Activated naive CD8-positive, alpha-beta T cell treated with anti-CD3 and anti-CD28 coated beads for 36 hours (primary cell): ENCODE data around the gene VAPB. TPM values are rescaled to one million over a fixed set of nuclear protein-coding genes. Genes with fewer than 3 reads are reported as not detected.

Source experiments
- DNase-seq: peaks from one replicate; pipeline ENCODE4 v3.0.0; 2021
- H3K27ac Mint-ChIP-seq: one replicate; pipeline ENCODE4 v1.8.0; 2022; ENCODE audit warnings: mild to moderate bottlenecking, moderate library complexity, mixed read lengths
- H3K27me3 Mint-ChIP-seq: one replicate; pipeline ENCODE4 v1.8.0; 2022; ENCODE audit warnings: mild to moderate bottlenecking, mixed read lengths
- H3K36me3 Mint-ChIP-seq: one replicate; pipeline ENCODE4 v1.8.0; 2021; ENCODE audit warnings: mild to moderate bottlenecking, mixed read lengths
- H3K4me1 Mint-ChIP-seq: one replicate; pipeline ENCODE4 v1.8.0; 2021; ENCODE audit warnings: mixed read lengths
- H3K4me3 Mint-ChIP-seq: one replicate; pipeline ENCODE4 v1.8.0; 2022; ENCODE audit warnings: mild to moderate bottlenecking, moderate library complexity, mixed read lengths
- H3K9me3 Mint-ChIP-seq: one replicate; pipeline ENCODE4 v1.8.0; 2022; ENCODE audit warnings: mixed read lengths
- total RNA-seq, 2 experiments: library from RNA; stranded (reverse); gene quantifications; one replicate each; pipeline ENCODE4 v1.2.3, GENCODE V29; 2021

VAPB gene
- total RNA-seq, 2 experiments from 2014 or later = 38.4 to 40.6 TPM

DNA sequence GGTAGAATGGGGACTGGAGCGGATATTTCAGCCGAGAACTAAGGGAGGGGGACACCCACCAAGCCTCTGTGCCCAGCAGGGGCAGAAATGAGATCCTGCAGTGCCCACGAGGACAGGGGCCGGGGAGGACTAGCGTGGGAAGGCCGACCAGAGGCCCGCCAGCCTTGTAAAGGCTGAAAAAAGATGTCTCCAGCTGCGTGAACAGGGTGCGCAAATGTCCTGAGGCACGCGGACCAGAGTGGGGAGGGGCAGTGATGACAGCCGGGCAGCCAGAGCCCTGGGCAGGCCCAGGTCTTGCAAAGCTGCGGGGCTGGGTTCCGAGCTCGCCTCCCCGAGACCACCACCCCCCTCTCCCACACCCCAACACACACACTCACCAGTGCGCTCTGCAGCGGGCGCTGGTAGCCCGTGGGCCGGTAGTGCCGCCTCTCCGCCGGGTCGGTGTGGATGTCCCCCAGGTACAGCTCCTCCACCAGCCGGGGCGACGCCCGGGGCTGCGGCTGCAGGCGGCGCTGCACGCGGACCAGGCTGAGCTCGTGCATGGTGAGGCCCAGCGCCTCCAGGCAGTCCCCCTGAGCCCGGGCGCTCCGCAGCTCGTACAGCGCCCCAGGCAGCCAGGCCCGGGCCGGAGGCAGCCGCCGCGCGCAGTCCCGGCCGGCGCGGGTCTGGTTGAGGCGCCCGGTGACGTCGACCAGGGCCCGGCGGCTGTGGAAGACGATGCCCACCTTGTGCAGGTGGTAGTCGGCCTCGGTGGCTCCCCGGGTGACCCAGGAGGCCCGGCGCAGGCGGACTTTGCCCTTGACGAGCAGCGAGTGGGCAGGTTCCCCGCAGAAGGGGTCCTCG is 77.9 kb downstream of the VAPB start:
- H3K4me1 Mint-ChIP-seq = no peaks in the 10 kb centered on the region
- H3K36me3 Mint-ChIP-seq = no peaks in the 10 kb centered on the region
- H3K27ac Mint-ChIP-seq = no peak overlapping the region
- H3K4me3 Mint-ChIP-seq = no peak overlapping the region
- no peak for DNase-seq
- no peaks in the 10 kb centered on the region for H3K9me3 Mint-ChIP-seq
- H3K27me3 Mint-ChIP-seq = no peaks in the 10 kb centered on the region

DNA sequence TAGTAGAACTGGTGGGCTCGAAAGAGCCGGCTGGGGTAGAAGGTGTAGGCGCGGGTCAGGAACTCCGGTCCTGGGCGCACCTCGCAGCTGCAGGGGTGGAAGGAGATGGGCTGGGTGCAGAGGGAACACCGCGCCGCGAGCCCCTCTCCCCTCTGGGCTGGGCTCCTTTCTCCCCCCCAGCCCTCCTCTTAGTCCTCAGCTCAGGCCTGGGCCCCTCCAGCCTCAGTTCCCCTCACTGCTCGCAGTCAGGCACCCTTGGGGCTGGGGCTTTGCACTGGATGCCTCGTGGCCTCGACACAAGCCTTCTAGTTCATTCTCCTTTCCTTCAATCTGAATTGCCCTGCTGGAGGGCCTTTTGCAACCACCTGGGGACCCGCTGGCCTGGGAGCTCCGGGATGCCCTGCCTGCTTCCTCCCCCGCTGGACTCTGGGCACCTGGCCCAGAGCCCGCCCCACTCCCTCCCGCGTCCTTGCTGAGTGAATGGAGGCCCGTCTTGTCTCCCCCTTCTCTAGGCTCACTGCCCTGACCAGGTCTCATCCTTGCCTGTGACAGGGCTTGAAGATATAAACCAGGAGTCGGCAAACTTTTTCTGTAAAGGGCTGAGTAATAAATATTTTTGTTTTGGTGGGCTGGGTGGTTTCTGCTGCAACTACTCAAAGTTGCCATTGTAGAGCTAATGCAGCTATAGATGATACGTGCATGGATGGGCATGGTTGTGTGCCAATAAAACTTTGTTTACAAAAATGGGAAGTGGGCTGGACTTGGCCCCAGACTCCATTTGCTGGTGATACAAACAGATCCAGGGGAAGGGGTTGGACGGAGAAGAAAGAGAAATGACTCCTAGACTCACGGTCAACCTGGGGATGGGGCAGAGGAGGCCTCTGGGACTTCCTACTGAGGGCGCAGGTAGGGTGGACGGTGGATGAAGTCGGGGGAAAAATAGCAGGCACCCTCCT is 78.8 kb downstream of the VAPB start:
- Mint-ChIP-seq H3K9me3 (no peaks in the 10 kb centered on the region), H3K4me3 (no peak overlapping the region), H3K4me1 (no peaks in the 10 kb centered on the region), H3K27ac (no peak overlapping the region), H3K36me3 (no peaks in the 10 kb centered on the region), H3K27me3 (no peaks in the 10 kb centered on the region)
- no peak for DNase-seq

DNA sequence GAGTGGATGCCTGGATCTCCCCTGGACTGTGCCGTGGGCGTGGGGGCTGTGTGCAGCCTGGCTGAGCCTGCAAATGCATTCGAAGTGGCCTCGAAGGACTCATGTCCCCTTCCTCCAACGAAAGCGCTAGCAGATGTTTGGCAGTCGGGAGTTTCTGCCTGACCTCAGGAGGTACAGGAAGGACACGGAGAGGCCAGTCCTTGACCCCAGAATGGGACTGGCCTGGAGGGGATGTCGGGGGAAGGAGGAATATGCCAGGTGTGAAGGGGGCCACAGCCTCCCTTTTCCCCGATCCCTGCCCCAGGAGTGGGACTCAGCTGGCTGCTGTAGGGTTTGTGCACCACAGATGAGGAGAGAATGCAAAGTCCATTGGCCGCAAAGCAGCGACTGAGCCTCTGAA is 80.6 kb downstream of the VAPB start:
- no peaks in the 10 kb centered on the region for H3K4me1 Mint-ChIP-seq
- no peaks in the 10 kb centered on the region for H3K36me3 Mint-ChIP-seq
- no peak overlapping the region for H3K4me3 Mint-ChIP-seq
- no peaks in the 10 kb centered on the region for H3K27me3 Mint-ChIP-seq
- no peaks in the 10 kb centered on the region for H3K9me3 Mint-ChIP-seq
- no peak overlapping the region for H3K27ac Mint-ChIP-seq
- DNase-seq = no peak

DNA sequence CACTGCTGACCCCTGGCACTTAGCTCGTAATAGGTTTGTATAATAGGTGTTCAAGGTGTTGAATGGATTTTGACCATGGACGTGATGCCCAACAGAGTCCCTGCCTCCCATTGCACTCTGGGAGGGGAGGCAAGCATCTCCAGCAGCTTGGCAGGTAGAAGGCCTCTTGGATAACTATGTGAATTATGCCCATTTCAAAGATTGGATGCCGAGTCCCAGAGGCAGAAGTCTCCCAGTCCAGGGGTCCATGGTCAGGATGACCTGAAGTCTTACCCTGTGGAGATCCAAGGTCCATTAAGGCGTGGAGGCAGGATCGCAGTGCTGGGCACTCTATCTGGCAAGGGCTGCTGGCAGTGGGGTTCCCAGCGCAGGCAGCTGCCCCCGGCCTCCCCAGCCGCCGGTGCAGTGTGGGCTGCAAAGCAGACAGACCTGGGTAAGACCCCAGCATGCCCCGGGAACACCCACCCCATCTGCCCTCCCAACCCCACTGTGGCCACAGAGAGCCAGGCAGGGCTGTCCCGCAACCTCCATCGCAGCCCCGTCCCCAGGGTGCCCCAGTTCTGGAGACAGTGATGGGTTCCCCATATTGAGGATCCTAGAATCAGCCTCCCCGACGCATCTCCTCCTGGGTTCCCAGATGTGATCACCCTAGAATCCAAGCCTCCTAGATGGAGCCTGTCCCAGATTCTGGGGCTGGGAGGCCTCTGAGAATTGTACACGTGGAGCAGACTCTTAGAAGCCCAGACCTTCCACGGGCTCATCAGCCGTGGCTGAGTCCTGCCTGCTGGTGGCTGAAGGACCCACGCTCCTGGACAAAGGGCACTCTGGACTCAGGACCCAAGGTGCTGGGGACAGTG is 81.5 kb downstream of the VAPB start:
- Mint-ChIP-seq H3K4me1 (no peaks in the 10 kb centered on the region), H3K36me3 (no peaks in the 10 kb centered on the region), H3K9me3 (no peaks in the 10 kb centered on the region), H3K27me3 (no peaks in the 10 kb centered on the region), H3K4me3 (no peak overlapping the region), H3K27ac (no peak overlapping the region)
- DNase-seq = no peak

DNA sequence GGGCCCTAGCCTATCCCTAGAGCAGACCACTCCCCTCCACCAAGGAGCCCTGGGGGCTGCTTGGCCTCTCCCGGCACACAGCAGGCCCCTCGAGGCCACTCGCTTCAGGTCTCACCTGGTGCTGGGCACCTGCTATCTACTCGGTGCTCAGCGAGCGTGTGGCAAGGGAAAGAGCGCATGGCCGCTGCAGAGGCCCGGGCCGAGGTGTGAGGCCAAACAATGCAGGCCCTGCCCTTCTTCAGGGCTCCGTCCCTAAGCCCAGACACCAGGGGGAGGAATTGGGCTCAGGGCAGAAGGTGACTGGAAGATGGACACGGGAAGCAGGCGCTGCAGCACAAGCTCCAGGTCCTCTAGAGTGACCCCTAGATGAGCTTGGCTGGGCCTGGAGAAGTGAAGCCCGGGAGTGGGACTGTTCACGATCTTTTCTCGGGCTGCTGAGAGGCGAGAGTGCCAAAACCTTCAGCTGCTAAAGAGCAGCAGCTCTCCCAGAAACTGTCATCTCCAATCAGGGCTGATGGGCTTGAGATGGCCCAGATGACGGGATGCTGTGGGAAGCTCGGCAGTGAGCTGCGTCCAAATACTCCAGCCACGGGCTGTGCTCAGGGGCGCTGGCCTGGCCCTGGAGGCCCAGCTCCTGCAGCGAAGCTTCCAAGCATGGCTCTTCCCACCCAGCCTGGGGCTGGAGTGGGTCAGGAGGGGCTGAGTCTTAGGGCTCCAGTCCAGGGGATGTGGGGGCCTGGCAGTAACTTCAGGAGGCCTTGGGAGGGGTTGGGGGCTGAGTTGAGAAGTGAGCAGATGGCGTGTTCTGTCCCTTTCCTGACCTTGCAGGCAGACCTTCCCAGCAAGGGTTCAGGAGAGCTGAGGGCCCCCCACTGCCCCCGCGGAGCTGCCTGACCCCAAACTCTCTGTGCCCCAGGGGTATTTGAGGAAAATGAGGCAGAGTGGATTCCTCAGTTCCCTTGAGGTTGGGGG is 82.5 kb downstream of the VAPB start:
- Mint-ChIP-seq H3K4me1 (no peaks in the 10 kb centered on the region), H3K27ac (no peak overlapping the region), H3K4me3 (no peak overlapping the region), H3K27me3 (no peaks in the 10 kb centered on the region), H3K9me3 (no peaks in the 10 kb centered on the region), H3K36me3 (no peaks in the 10 kb centered on the region)
- no peak for DNase-seq

DNA sequence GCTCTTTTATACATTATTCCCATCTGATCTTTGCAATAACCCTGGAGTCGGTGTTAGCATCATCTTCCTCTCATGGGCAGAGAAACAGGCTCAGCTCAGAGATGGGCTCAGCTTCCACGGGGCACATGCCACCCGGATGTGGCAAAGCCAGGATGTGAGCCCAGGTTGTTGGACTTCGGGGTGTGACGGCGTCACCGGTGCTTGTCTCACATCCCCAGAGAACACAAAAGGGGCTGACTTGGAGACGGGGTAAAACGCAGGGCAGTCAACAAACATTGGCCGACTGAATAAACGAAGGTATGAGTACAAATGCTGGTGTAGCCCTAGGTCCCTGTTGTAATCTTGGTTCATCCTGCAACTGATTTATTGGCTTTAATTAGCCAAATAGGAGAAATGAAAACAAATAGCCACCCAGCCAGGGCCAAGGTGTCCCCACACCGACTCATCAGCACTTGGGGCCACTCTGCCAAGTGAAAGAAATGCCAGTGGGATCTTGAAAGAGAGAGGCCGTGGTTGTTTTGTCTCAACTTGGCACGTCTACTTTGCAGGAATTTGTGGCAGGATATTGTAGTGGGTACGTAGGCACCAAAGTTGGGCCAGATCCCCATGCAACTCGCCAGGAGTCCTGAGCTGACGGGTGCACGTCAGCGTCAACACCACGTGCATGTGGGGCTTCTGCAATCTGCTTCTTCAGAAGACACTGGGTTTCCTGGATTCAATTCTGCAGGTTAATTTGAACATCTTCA is 83.4 kb downstream of the VAPB start:
- H3K4me1 Mint-ChIP-seq = no peaks in the 10 kb centered on the region
- no peaks in the 10 kb centered on the region for H3K36me3 Mint-ChIP-seq
- no peak overlapping the region for H3K27ac Mint-ChIP-seq
- H3K27me3 Mint-ChIP-seq = no peaks in the 10 kb centered on the region
- H3K4me3 Mint-ChIP-seq = no peak overlapping the region
- H3K9me3 Mint-ChIP-seq = no peaks in the 10 kb centered on the region
- DNase-seq = no peak

DNA sequence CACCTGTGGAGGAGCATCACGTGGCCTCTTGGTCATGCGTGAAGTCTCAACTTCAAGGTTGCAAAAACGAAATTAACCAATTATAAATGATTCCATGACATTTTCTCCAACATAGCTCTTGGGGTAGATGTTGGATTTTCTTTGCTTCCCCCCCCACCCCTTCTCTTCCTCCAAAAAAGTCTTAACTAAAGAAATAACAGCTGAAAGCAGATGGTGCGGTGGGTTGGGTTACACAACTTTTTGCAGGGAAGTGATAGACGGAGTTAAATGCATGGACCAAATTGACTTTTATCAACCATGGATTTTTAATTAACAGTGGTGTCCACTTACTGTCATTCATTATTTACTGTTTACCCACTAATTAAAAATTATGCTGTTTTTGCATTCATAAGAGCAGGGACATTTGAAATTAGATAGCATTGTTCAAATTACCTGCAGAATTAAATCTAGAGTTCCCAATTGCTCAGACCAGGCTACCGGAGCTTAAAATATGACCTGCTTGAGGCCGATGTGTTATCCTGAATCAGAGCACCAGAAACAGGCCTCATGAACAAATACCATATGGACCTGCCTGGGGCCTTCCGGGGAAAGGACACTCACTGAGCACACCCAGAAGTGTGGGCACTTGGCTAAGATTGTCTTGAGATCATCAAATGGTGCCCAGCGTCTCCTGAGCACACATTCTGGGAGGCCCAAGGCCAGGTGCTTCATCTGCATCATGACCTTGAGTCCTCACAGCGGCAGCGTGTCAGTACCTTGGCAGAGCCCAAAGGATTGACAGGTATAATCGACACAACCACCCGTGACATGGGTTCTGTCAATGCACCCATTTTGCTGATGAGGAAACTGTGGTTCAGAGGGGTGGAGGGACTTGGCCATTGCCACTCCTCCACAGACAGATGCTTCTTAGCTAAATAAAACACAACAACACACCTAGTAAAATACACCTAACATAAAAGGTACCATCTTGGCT is 84.7 kb downstream of the VAPB start:
- H3K36me3 Mint-ChIP-seq = peaks cover 3% of the 10 kb centered on the region
- no peak overlapping the region for H3K27ac Mint-ChIP-seq
- no peaks in the 10 kb centered on the region for H3K27me3 Mint-ChIP-seq
- no peak for DNase-seq
- H3K4me3 Mint-ChIP-seq = no peak overlapping the region
- peaks cover 2% of the 10 kb centered on the region for H3K9me3 Mint-ChIP-seq
- no peaks in the 10 kb centered on the region for H3K4me1 Mint-ChIP-seq

DNA sequence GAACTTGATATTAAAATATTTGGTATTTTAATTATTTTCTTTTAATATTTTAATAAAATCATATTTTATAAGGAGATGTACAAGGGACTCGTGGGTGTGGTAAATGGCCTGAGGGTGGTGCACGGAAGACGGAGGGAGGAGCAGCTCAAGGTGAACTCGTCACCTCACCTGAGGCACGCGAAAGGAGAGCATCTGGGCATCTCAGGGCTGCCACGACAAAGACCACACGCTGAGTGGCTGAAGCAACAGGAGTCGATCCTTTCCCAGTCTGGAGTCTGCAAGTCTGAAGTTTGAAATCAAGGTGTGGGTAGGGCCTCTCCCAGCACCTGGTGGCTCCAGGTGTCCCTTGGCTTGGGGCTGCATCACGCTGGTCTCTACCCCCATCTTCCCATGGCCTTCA is 86.4 kb downstream of the VAPB start:
- DNase-seq = no peak
- Mint-ChIP-seq H3K36me3 (peaks cover 3% of the 10 kb centered on the region), H3K27me3 (no peaks in the 10 kb centered on the region), H3K27ac (no peak overlapping the region), H3K4me1 (no peaks in the 10 kb centered on the region), H3K9me3 (peaks cover 2% of the 10 kb centered on the region), H3K4me3 (no peak overlapping the region)

DNA sequence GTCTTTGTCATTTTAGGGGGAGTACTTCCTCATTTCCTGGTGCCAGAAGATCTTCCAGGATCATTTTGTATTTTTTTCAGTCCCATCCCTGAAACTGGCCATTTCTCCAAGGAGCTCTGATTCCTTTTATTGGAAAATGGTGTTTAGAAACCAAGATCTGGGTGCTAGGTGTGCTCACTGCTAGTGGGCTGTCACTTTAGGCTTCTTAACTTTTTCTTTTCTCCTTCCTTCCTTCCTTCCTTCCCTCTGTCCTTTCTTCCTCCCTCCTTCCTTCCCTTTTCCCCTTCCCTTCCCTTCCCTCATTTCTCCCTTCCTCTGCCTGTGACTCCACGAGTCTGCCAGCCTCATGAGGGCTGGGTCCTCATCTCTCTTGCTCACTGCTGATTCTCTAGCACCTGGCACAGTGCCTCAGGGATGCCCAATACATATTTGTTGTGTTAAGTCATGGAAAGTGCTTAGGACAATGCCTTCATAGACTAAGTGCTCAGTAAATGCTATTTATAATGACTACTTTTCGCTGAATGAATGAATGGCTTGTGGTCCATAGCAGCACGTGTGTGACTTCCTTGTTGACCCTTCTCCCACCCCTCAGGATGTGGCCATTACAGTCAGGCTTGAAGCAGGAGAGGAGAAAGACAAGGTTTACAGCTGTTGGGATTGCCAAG is 89.2 kb downstream of the VAPB start:
- H3K9me3 Mint-ChIP-seq = peaks cover 2% of the 10 kb centered on the region
- H3K4me1 Mint-ChIP-seq = peaks cover 4% of the 10 kb centered on the region
- no peak overlapping the region for H3K4me3 Mint-ChIP-seq
- H3K36me3 Mint-ChIP-seq = peaks cover 3% of the 10 kb centered on the region
- peaks cover 8% of the 10 kb centered on the region for H3K27me3 Mint-ChIP-seq
- no peak overlapping the region for H3K27ac Mint-ChIP-seq
- DNase-seq = no peak

DNA sequence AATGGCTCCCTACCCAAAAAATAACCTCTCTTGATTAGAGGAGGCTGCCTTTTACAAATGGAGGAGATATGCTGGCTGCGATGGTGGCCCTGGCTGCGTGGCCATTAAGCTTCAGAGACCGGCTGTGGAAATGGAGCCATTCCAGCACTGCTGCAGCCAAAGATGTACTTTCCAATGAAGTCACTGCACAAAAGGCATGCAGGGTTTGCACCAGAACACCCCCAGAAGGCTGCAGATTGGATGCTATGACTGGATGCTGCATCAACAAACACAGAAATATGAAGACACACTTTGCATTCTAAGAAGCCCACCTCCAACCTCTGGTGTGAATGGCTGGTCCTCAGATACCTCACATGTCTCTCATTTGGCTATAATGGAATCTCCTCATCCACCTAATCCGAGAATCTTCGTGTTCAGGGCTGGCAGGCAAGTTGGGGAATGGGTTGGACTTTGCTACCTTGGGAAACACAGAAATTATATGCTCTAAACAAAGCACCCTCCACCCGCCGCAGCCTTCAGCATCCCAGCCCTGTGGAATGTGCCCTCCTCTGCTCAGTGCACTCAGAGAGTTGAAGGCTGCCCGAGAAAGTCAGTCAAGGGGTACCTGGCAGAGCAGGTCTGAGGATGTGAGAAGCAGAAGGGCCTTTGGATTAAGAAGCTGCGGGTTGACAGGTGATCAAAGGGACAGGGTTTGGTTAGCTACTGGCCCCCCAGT is 90.9 kb downstream of the VAPB start:
- H3K27me3 Mint-ChIP-seq = peaks cover 8% of the 10 kb centered on the region
- H3K4me1 Mint-ChIP-seq = peaks cover 4% of the 10 kb centered on the region
- no peak overlapping the region for H3K27ac Mint-ChIP-seq
- H3K36me3 Mint-ChIP-seq = peaks cover 3% of the 10 kb centered on the region
- DNase-seq = no peak
- H3K4me3 Mint-ChIP-seq = no peak overlapping the region
- H3K9me3 Mint-ChIP-seq = peaks cover 4% of the 10 kb centered on the region

DNA sequence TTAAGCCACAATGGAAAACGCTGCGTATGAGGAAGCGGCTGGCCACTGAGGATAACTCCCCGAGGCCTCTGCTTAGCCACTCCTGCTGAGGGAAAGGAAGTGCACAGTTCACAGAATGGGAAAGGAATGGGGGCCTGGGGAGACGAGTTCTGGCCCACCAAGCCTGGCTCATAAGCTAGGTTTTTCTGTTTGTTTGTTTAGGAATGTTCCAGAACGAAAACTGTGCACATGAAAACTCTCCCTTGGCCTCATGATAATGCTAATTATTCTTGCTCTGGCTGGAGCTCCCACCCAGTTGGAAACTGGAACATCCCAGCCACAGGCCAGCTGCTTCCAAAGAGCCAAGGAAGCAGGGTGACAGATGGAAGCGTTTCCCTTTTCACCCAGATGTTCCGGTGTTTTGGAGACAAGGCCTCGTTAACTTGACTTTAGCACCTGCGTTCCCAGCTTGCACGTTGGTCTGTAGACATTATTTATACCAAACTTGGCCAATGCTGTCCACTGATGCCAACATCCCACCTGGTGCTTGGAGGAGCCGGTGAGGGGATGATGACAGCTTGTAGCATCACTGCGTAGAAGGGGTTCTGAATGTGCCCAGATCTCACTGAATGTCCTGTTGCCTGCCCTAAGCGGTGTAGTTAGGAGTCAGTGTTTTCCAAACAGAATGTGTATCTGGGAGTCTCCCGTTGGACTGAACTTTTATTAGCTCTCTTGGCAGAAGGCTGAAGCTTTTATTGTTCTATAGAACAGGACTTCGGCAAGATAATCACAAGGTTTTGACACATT is 91.7 kb downstream of the VAPB start:
- Mint-ChIP-seq H3K4me1 (peaks cover 4% of the 10 kb centered on the region), H3K36me3 (peaks cover 4% of the 10 kb centered on the region), H3K27me3 (peaks cover 8% of the 10 kb centered on the region), H3K27ac (no peak overlapping the region), H3K9me3 (peaks cover 10% of the 10 kb centered on the region), H3K4me3 (no peak overlapping the region)
- DNase-seq = no peak
